HepG2 (cell line): ENCODE data around the gene ERF. TPM values are rescaled to one million over a fixed set of nuclear protein-coding genes. Genes with fewer than 3 reads are reported as not detected.
A peak's percentile ranks its signal among the peaks of the same experiment; 100 is the strongest.

Source experiments
- ATAC-seq: fragments of 200-7000 bp; cut with Tn5 transposase; 3 replicates; pipeline ENCODE4 v1.9.1; 2020; ENCODE audit warnings: mild to moderate bottlenecking, moderate library complexity
- BruUV-seq: library from RNA; stranded (reverse); fragments of 400-500 nt; replicated peaks from 2 replicates; lab custom pipeline; 2021; lab: Mats Ljungman, UMichigan
- CTCF ChIA-PET: fragments of 300-600 bp; formaldehyde crosslinking; extraction: SDS; loops from one replicate; lab custom pipeline; 2021; ENCODE audit warnings: low total read pairs, inconsistent platforms, low intra/inter-chr PET ratio; lab: Yijun Ruan, JAX
- POLR2A ChIA-PET: fragments of 350-600 bp; sonication (Branson Sonifier 250); formaldehyde crosslinking; loops from one replicate; lab custom pipeline; 2020; ENCODE audit warnings: antibody characterized with exemption, inconsistent platforms; lab: Yijun Ruan, JAX
- DNase-seq: peaks from one replicate; pipeline ENCODE4 v3.0.0-alpha.2; 2015; ENCODE audit warnings: low spot score
- FAIRE-seq: peaks from 3 replicates; lab custom pipeline; 2011; peaks lifted over from hg19 to GRCh38; lab: Jason Lieb, UNC
- H2AFZ ChIP-seq: one replicate; pipeline ENCODE4 v1.6.1; 2011; ENCODE audit warnings: low read length, inconsistent platforms
- H3K27ac ChIP-seq: fragments of 300-600 bp; 3 replicates; pipeline ENCODE4 v1.8.0; 2011; ENCODE audit warnings: mixed run types, mild to moderate bottlenecking, mixed read lengths, low read length, inconsistent platforms; ENCODE audit not compliant: insufficient read depth; ENCODE audit errors: extremely low read length
- H3K27me3 ChIP-seq, 2 experiments: fragments of 200-600 bp in 1 of 2; 2 replicates in 1 of 2; 3 replicates in 1 of 2; pipeline versions ENCODE4 v1.6.0 to v1.8.0; 2011; ENCODE audit warnings: low read length in 2 of 2, mild to moderate bottlenecking in 2 of 2, moderate library complexity in 2 of 2, inconsistent platforms in 1 of 2; ENCODE audit not compliant: insufficient read depth in 2 of 2, control insufficient read depth in 1 of 2
- H3K36me3 ChIP-seq, 2 experiments: fragments of 200-600 bp in 1 of 2; replicated peaks in 1 of 2; 2 replicates in 1 of 2; 3 replicates in 1 of 2; pipeline versions ENCODE4 v1.5.1 to v1.8.0; 2011; ENCODE audit warnings: low read length in 2 of 2, inconsistent platforms in 1 of 2; ENCODE audit not compliant: insufficient read depth in 2 of 2, control insufficient read depth in 1 of 2
- H3K4me1 ChIP-seq: 2 replicates; pipeline ENCODE4 v1.5.1; 2012; ENCODE audit warnings: low read length, inconsistent platforms; ENCODE audit not compliant: insufficient read depth
- H3K4me2 ChIP-seq: 2 replicates; pipeline ENCODE4 v1.6.0; 2011; ENCODE audit warnings: low read depth, low read length, inconsistent platforms
- H3K4me3 ChIP-seq, 3 experiments: fragments of 200-600 bp in 1 of 3; sonication (generic), shearing (Covaris generic) in 1 of 3; replicated peaks in 1 of 3; 2 replicates each; pipeline ENCODE4 v1.5.1; 2011 to 2016; ENCODE audit warnings: low read length in 3 of 3, inconsistent platforms in 2 of 3, low read depth in 2 of 3, mild to moderate bottlenecking in 2 of 3, control low read depth in 1 of 3, mixed read lengths in 1 of 3; ENCODE audit not compliant: insufficient read depth in 1 of 3
- H3K79me2 ChIP-seq: one replicate; pipeline ENCODE4 v1.6.1; 2011; ENCODE audit warnings: low read length, inconsistent platforms; ENCODE audit not compliant: insufficient read depth
- H3K9ac ChIP-seq: 2 replicates; pipeline ENCODE4 v1.6.0; 2011; ENCODE audit warnings: mild to moderate bottlenecking, low read depth, low read length, inconsistent platforms; ENCODE audit not compliant: insufficient read depth
- H3K9me3 ChIP-seq: 2 replicates; pipeline ENCODE4 v1.5.1; 2012; ENCODE audit warnings: mild to moderate bottlenecking, low read length
- H4K20me1 ChIP-seq: 2 replicates; pipeline ENCODE4 v1.6.0; 2011; ENCODE audit warnings: inconsistent platforms, mild to moderate bottlenecking, low read length, moderate library complexity; ENCODE audit not compliant: insufficient read depth
- ARID2 ChIP-seq: sonication (generic); formaldehyde crosslinking; IDR thresholded peaks from 2 replicates; pipeline ENCODE4 v1.8.1; 2022; ENCODE audit warnings: mild to moderate bottlenecking, missing genetic modification reagents, borderline replicate concordance
- CCAR2 ChIP-seq: fragments of 200-400 bp; formaldehyde crosslinking; optimal IDR thresholded peaks from 2 replicates; pipeline ENCODE3; 2018; ENCODE audit warnings: low read depth, mild to moderate bottlenecking, low read length, moderate library complexity
- CCDC6 ChIP-seq: sonication (generic); formaldehyde crosslinking; IDR thresholded peaks from 2 replicates; pipeline ENCODE4 v1.8.1; 2022; ENCODE audit warnings: mild to moderate bottlenecking, missing genetic modification reagents, moderate library complexity
- MEF2D ChIP-seq: sonication (generic); formaldehyde crosslinking; IDR thresholded peaks from 2 replicates; pipeline ENCODE4 v1.5.1; 2020; ENCODE audit warnings: mild to moderate bottlenecking, missing genetic modification reagents
- NR2C2 ChIP-seq: sonication (generic); formaldehyde crosslinking; IDR thresholded peaks from 2 replicates; pipeline ENCODE4 v1.4.0; 2020; ENCODE audit warnings: missing genetic modification reagents, mild to moderate bottlenecking, moderate library complexity, borderline replicate concordance
- PHF21A ChIP-seq: sonication (generic); formaldehyde crosslinking; IDR thresholded peaks from 2 replicates; pipeline ENCODE4 v1.5.0; 2020; ENCODE audit warnings: mild to moderate bottlenecking, missing genetic modification reagents
- SNAPC2 ChIP-seq: sonication (generic); formaldehyde crosslinking; IDR thresholded peaks from 2 replicates; pipeline ENCODE4 v1.8.1; 2022; ENCODE audit warnings: mild to moderate bottlenecking, missing genetic modification reagents
- THAP11 ChIP-seq: IDR thresholded peaks from 2 replicates; pipeline ENCODE4 v1.6.1; 2016; ENCODE audit warnings: missing biosample characterization, missing genetic modification reagents
- YY1 ChIP-seq: IDR thresholded peaks from 2 replicates; pipeline ENCODE4 v1.6.1; 2011; ENCODE audit warnings: low read length, low read depth, moderate library complexity, mild to moderate bottlenecking; ENCODE audit not compliant: insufficient read depth, insufficient replicate concordance
- ZBTB8A ChIP-seq: sonication (generic); formaldehyde crosslinking; IDR thresholded peaks from 2 replicates; pipeline ENCODE4 v1.4.0; 2020; ENCODE audit warnings: mild to moderate bottlenecking, low read depth, missing genetic modification reagents, borderline replicate concordance
- ZC3H13 ChIP-seq: sonication (generic); formaldehyde crosslinking; IDR thresholded peaks from 2 replicates; pipeline ENCODE4 v1.8.1; 2023; ENCODE audit warnings: mild to moderate bottlenecking, missing genetic modification reagents, moderate library complexity
- ZNF768 ChIP-seq: sonication (generic); formaldehyde crosslinking; IDR thresholded peaks from 2 replicates; pipeline ENCODE4 v1.4.0; 2020; ENCODE audit warnings: missing genetic modification reagents
- WGBS: methylation state at CpG from one replicate; pipeline ENCODE4 v1.1.6; 2017; ENCODE audit warnings: low lambda C conversion rate; 5-methylcytosine and 5-hydroxymethylcytosine counted together
- in situ Hi-C: cut with HindIII; loops from 2 replicates; pipeline ENCODE4 v1.10.0; 2017; ENCODE audit warnings: low pct_unique_long_range_greater_than_20kb; ENCODE audit not compliant: extremely low pct_ligation_motif_present
- intact Hi-C: fragments of 100-400 bp; cut with micrococcal nuclease; formaldehyde crosslinking; loops from one replicate; pipeline ENCODE4 v1.10.0; 2022; ENCODE audit not compliant: unreplicated experiment
- polyA plus RNA-seq, 8 experiments: library from polyadenylated mRNA; depleted of rRNA in 3 of 8; stranded (reverse) in 7 of 8; unstranded in 1 of 8; fragments of >200 nt; fragmentation: Illumina TruSeq in 4 of 8; extraction: Trizol in 4 of 8; gene quantifications; 2 replicates each; pipeline versions ENCODE4 v1.2.1 to v1.2.3, GENCODE V29; 2011 to 2016; ENCODE audit warnings: low read depth in 4 of 8, missing spikeins in 1 of 8, mixed read lengths in 1 of 8; ENCODE audit not compliant: insufficient read depth in 1 of 8
- total RNA-seq, 5 experiments: library from RNA; depleted of rRNA; stranded (reverse); fragments of >200 nt; fragmentation: Illumina TruSeq; extraction: Trizol; gene quantifications; 2 replicates each; pipeline ENCODE4 v1.2.3, GENCODE V29; 2016; ENCODE audit warnings: low read depth in 1 of 5
- TF ChIP-seq, protein P1 (sequence below): sonication (generic); formaldehyde crosslinking; IDR thresholded peaks from 2 replicates; pipeline ENCODE4 v1.8.0; 2022; ENCODE audit warnings: missing genetic modification reagents, low read depth, mild to moderate bottlenecking, borderline replicate concordance
- TF ChIP-seq, protein P2 (sequence below): sonication (generic); formaldehyde crosslinking; IDR thresholded peaks from 2 replicates; pipeline ENCODE4 v1.4.0; 2020; ENCODE audit warnings: missing genetic modification reagents; ENCODE audit errors: not compliant biosample characterization
- TF ChIP-seq, protein P3 (sequence below): sonication (generic); formaldehyde crosslinking; IDR thresholded peaks from 2 replicates; pipeline ENCODE4 v1.4.0; 2020; ENCODE audit warnings: missing genetic modification reagents

ERF gene
- total and polyA plus RNA-seq, 2 of the 13 experiments (the other 11 are each of a cell fraction or from before 2014, with no cell fraction given), result 67.1 to 69.9 TPM

DNA sequence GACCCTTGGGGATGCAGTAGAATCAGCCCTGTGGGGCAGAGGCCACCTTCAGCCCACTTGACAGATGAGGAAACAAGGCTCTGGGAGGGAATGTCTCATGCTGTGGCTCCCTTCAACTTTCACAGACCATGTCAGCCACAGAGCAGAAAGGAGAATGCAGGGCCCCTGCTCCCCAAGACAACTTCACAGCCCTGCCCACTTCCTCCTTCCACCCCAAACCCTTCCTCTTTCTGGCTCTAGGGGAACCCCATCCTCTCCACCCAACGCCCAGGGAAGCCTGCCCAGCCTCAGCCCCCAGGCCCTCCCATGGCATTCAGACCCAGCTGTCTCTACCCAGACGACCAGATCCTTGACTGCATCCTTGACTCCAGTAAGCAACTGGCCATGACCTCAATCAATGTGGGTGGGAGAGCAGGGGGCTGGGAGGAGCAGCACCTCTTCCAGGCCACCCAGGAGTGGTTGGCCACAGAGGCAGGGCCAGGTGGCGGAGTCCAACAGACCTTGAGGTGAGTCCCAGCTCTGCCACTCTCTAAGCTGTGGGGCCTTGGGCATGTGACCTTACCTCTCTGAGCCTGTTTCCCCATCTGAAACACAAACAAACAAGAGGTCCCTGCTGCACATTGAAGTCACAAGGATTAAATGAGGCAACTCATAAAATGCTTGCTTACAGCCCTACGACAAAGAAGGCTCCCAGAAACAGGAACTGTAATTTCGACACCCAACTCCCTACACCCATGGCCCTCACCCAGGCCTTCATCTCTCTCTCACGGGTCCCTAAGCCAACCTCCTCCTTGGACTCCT, 53.2 kb downstream of the ERF start:
- intact Hi-C loops (no loop called here), in situ Hi-C loops (no loop called here)
- no peak overlapping the region for H3K4me3 ChIP-seq
- no peak overlapping the region for H3K4me2 ChIP-seq
- peak; percentile 61; the same call in 1 of the 2 replicates for TF ChIP-seq ZNF768 (CRISPR knock-in tag)
- TF ChIP-seq ZC3H13 (CRISPR knock-in tag), result no peak
- ChIA-PET CTCF (no interaction called here), POLR2A (no interaction called here)
- no peak overlapping the region for H3K9ac ChIP-seq
- no peaks in the 10 kb centered on the region; a peak in 1 of 5 replicates for H3K27me3 ChIP-seq
- H3K4me1 ChIP-seq, result no peaks in the 10 kb centered on the region
- H3K79me2 ChIP-seq, result peaks cover 13% of the 10 kb centered on the region
- ATAC-seq, result no peak
- WGBS, result 96% methylated on average over 6 of the region's 6 CpGs
- peaks cover 38 to 72% of the 10 kb centered on the region in 2 experiments for H3K36me3 ChIP-seq
- DNase-seq, result no peak
- H3K9me3 ChIP-seq, result no peaks in the 10 kb centered on the region
- H3K27ac ChIP-seq, result no peak overlapping the region
- H2AFZ ChIP-seq, result no peak overlapping the region
- FAIRE-seq, result no peak
- BruUV-seq, result no TSS peak
- H4K20me1 ChIP-seq, result peaks cover 23% of the 10 kb centered on the region; the same call in 1 of the 2 replicates

DNA sequence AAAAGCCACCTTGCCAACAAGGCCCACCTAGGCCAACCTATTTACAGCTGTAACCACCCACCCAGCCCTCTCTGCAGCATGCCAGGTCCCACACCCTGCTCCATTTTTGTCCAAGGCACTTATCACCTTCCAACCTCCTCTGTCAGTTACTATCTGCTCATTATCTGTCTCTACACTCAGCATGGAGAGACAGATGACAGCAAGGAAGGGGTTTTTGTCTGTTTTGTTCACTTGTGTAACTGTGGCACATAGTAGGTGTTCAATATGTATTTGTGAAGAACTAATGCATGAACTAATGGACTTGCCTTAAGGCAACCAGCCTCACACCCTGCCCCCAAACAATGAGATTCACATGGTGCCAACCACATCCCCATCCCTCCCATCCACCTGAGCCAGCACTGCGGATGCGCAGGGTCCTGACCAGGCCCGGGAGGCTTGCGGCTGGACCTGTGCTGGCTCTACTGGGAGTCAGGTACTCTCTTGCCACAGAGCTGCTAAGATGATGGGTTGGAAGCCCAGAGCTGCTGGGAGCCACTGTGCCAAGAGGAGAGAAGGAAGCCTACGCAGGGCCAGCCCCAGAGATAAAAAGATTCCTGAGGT, 54.7 kb downstream of the ERF start:
- ChIA-PET POLR2A (no interaction called here), CTCF (no interaction called here)
- Histone ChIP-seq H3K36me3 (peaks cover 37 to 65% of the 10 kb centered on the region in 2 experiments), H3K4me2 (no peak overlapping the region), H3K4me3 (no peak overlapping the region), H4K20me1 (peaks cover 17% of the 10 kb centered on the region; the same call in 1 of the 2 replicates), H3K27me3 (no peaks in the 10 kb centered on the region; a peak in 1 of 5 replicates), H3K79me2 (peaks cover 10% of the 10 kb centered on the region), H3K9ac (no peak overlapping the region), H3K4me1 (no peaks in the 10 kb centered on the region), H3K27ac (no peak overlapping the region), H3K9me3 (no peaks in the 10 kb centered on the region), H2AFZ (no peak overlapping the region)
- FAIRE-seq (no peak), ATAC-seq (no peak), DNase-seq (no peak)
- intact Hi-C loops, result no loop called here
- in situ Hi-C loops, result no loop called here
- no TSS peak for BruUV-seq
- WGBS, result 84% methylated on average over 5 of the region's 5 CpGs
- TF ChIP-seq SNAPC2 (CRISPR knock-in tag) (no peak), MEF2D (CRISPR knock-in tag) (no peak), NR2C2 (CRISPR knock-in tag) (no peak), ARID2 (no peak), ZBTB8A (CRISPR knock-in tag) (no peak), THAP11 (no peak), CCAR2 (no peak), PHF21A (CRISPR knock-in tag) (no peak), YY1 (no peak), CCDC6 (CRISPR knock-in tag) (no peak)
- TF ChIP-seq, protein P1, sequence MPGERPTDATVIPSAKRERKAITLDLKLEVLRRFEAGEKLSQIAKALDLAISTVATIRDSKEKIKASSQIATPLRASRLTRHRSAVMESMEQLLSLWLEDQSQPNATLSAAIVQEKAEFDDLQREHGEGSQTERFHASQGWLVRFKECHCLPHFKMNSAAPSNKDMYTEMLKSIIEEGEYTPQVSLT (CRISPR knock-in tag), result no peak
- TF ChIP-seq, protein P2, sequence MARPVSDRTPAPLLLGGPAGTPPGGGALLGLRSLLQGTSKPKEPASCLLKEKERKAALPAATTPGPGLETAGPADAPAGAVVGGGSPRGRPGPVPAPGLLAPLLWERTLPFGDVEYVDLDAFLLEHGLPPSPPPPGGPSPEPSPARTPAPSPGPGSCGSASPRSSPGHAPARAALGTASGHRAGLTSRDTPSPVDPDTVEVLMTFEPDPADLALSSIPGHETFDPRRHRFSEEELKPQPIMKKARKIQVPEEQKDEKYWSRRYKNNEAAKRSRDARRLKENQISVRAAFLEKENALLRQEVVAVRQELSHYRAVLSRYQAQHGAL, result no peak
- TF ChIP-seq, protein P3, sequence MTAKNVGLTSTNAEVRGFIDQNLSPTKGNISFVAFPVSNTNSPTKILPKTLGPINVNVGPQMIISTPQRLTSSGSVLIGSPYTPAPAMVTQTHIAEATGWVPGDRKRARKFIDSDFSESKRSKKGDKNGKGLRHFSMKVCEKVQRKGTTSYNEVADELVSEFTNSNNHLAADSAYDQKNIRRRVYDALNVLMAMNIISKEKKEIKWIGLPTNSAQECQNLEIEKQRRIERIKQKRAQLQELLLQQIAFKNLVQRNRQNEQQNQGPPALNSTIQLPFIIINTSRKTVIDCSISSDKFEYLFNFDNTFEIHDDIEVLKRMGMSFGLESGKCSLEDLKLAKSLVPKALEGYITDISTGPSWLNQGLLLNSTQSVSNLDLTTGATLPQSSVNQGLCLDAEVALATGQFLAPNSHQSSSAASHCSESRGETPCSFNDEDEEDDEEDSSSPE (CRISPR knock-in tag), result no peak
